PC-9 (cell line): Measurements from ENCODE around the gene SHFL. TPM values are rescaled to one million over a fixed set of nuclear protein-coding genes. Genes with fewer than 3 reads are reported as not detected.

Experiments used
- Bru-seq: library from RNA; stranded (reverse); fragments of 400-500 nt; gene quantifications from one replicate; lab custom pipeline; 2021; lab: Mats Ljungman, UMichigan
- BruChase-seq, 2 experiments: library from RNA; stranded (reverse); fragments of 400-500 nt; gene quantifications; one replicate each; lab custom pipeline; 2021; lab: Mats Ljungman, UMichigan
- BruUV-seq: library from RNA; stranded (reverse); fragments of 400-500 nt; replicated peaks from 2 replicates; lab custom pipeline; 2021; lab: Mats Ljungman, UMichigan
- CTCF ChIA-PET: fragments of 300-600 bp; sonication (Branson Sonifier 250); formaldehyde crosslinking; loops from one replicate; lab custom pipeline; 2022; ENCODE audit warnings: antibody characterized with exemption; lab: Charles Lee
- POLR2A ChIA-PET: fragments of 300-600 bp; sonication (Branson Sonifier 250); formaldehyde crosslinking; loops from one replicate; lab custom pipeline; 2022; ENCODE audit warnings: antibody characterized with exemption; ENCODE audit not compliant: unreplicated experiment; lab: Charles Lee
- DNase-seq, 2 experiments: peaks; one replicate each; pipeline versions ENCODE4 v3.0.0 to v3.0.0-alpha.2; 2015 to 2022; ENCODE audit warnings: mixed read lengths in 1 of 2
- H2AFZ ChIP-seq: fragments of 200-600 bp; sonication (generic); 2 replicates; pipeline ENCODE4 v1.8.1; 2017; ENCODE audit warnings: antibody characterized with exemption
- H3F3A ChIP-seq: fragments of 200-600 bp; sonication (generic); 2 replicates; pipeline ENCODE4 v1.8.1; 2017; ENCODE audit warnings: antibody characterized with exemption, mild to moderate bottlenecking, low read depth; ENCODE audit not compliant: insufficient read depth
- H3K27ac ChIP-seq: fragments of 200-600 bp; sonication (generic); 2 replicates; pipeline ENCODE4 v1.6.1; 2016; ENCODE audit warnings: mixed run types
- H3K27me3 ChIP-seq: fragments of 200-600 bp; sonication (generic); 2 replicates; pipeline ENCODE4 v1.6.1; 2016; ENCODE audit warnings: low read depth, mixed run types; ENCODE audit not compliant: insufficient read depth
- H3K36me3 ChIP-seq: fragments of 200-600 bp; sonication (generic); 2 replicates; pipeline ENCODE4 v1.6.1; 2016; ENCODE audit warnings: low read depth, mixed run types
- H3K4me1 ChIP-seq: fragments of 200-600 bp; sonication (generic); replicated peaks from 2 replicates; pipeline ENCODE4 v1.6.1; 2016; ENCODE audit warnings: mixed run types; ENCODE audit not compliant: insufficient read depth
- H3K4me2 ChIP-seq: fragments of 200-600 bp; sonication (generic); 2 replicates; pipeline ENCODE4 v1.6.1; 2017; ENCODE audit warnings: mixed run types
- H3K4me3 ChIP-seq: fragments of 200-600 bp; sonication (generic); 2 replicates; pipeline ENCODE4 v1.6.1; 2016; ENCODE audit warnings: mixed run types
- H3K79me2 ChIP-seq: fragments of 200-600 bp; sonication (generic); 2 replicates; pipeline ENCODE4 v1.6.1; 2017; ENCODE audit warnings: low read depth, mixed run types
- H3K9me2 ChIP-seq: fragments of 200-600 bp; sonication (generic); 2 replicates; pipeline ENCODE4 v1.8.1; 2017; ENCODE audit warnings: mild to moderate bottlenecking; ENCODE audit not compliant: insufficient read depth
- H3K9me3 ChIP-seq: fragments of 200-600 bp; sonication (generic); 2 replicates; pipeline ENCODE4 v1.8.1; 2016; ENCODE audit warnings: low read depth; ENCODE audit not compliant: insufficient read depth
- H4K20me1 ChIP-seq: fragments of 200-600 bp; sonication (generic); 2 replicates; pipeline ENCODE4 v1.8.1; 2017; ENCODE audit not compliant: insufficient read depth
- EZH2 ChIP-seq: fragments of 200-600 bp; sonication (generic); IDR thresholded peaks from 2 replicates; pipeline ENCODE4 v1.8.0; 2017; ENCODE audit warnings: antibody characterized with exemption, low read depth
- intact Hi-C: fragments of 100-400 bp; cut with micrococcal nuclease; formaldehyde crosslinking; loops from one replicate; pipeline ENCODE4 v1.10.0; 2022; ENCODE audit not compliant: unreplicated experiment
- long read RNA-seq: library from polyadenylated mRNA; stranded (forward); transcript quantifications from one replicate; pipeline ENCODE4 v2.0.0, GENCODE V29; 2022
- total RNA-seq: library from RNA; stranded (reverse); gene quantifications from 2 replicates; pipeline ENCODE4 v1.2.3, GENCODE V29; 2021
- TF ChIP-seq, protein P1 (sequence below): fragments of 200-600 bp; sonication (generic); conservative IDR thresholded peaks from 2 replicates; pipeline ENCODE4 v1.6.1; 2017; ENCODE audit warnings: mixed run types, antibody characterized with exemption, mild to moderate bottlenecking, moderate library complexity

Gene SHFL
- 25.6 and 30.6 TPM in 2 replicates for total RNA-seq
- Bru-seq, nascent RNA, result percentile 43 among the genes with signal in this experiment
- BruChase-seq, experiment 1, labeled RNA remaining after a 2-hour chase, result percentile 57 among the genes with signal in this experiment
- BruChase-seq, experiment 2, labeled RNA remaining after a 6-hour chase, result percentile 66 among the genes with signal in this experiment
- long read RNA-seq, transcript C19orf66-204 (1 exons, 1,655 nt), result minor isoform, 9 of 34 reads
- long read RNA-seq, transcript C19orf66-203 (7 exons, 2,079 nt), result major isoform, 15 of 34 reads
- long read RNA-seq, transcript C19orf66-201 (8 exons, 2,117 nt), result minor isoform, 5 of 34 reads
- long read RNA-seq, partial matches to known transcripts, result 1 of 34 reads
- long read RNA-seq, other reads (novel, unspliced or antisense), result 2 of 34 reads

DNA sequence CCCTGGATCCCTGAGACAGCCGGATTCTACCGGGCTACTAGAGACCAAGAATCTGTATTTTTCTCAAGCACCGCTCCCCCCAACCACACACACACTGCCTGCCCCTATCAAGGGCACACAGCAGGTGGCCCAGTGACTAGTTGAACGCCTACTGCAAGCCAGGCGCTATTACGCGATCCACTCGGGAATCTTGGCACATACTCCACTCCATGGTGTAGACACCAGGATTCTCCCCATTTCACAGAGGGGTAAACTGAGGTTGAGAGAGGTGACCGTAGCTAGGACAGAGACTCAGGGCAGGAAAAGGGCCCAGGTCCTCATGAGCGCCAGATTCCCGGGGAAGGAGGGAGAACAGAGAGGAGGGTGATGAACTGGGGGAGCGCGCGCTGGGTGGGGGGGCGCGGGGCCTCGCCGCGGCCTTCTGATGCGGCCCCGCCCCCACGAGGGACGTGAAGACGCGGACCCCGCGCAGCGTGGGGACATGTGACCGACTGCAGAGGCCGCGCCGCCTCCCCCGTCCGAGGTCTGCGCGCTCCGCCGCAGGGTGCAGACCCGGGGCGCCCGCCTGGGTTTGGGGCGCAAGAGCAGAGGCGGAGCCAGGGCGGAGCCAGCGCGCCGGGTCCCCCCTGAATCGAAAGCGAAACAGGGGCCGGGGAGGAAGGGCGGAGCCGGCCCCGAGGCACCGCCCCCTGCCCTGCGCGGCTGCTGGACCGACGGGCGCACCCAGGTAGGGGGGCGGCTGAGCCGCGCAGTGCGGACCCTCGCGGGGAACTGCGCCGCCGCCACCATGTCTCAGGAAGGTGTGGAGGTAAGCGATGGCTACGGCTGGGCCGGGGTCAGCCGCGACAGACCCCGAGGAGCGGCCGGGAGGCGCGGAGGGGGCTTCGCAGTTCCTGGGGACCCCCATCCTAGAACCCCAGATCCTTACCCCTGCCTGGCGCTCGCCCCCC lies at the start of gene SHFL:
Gene SHFL (plus strand): TSS at position 677 of the 950 bp plus-strand sequence. CDS start 111 bp downstream, at position 788.
- no peaks in the 10 kb centered on the region for H4K20me1 ChIP-seq
- no peaks in the 10 kb centered on the region for H3K4me1 ChIP-seq
- no peak within 1 kb of the TSS for H3K27ac ChIP-seq
- peak; percentile 46 to 78 for DNase-seq
- ChIA-PET CTCF (no interaction called here), POLR2A (no interaction called here)
- H2AFZ ChIP-seq, result peak within 1 kb of the TSS; percentile 100
- intact Hi-C loops, result no loop called here
- no peaks in the 10 kb centered on the region for H3K36me3 ChIP-seq
- BruUV-seq, result no TSS peak
- peak within 1 kb of the TSS; percentile 99 for H3K4me2 ChIP-seq
- TF ChIP-seq, protein P1, sequence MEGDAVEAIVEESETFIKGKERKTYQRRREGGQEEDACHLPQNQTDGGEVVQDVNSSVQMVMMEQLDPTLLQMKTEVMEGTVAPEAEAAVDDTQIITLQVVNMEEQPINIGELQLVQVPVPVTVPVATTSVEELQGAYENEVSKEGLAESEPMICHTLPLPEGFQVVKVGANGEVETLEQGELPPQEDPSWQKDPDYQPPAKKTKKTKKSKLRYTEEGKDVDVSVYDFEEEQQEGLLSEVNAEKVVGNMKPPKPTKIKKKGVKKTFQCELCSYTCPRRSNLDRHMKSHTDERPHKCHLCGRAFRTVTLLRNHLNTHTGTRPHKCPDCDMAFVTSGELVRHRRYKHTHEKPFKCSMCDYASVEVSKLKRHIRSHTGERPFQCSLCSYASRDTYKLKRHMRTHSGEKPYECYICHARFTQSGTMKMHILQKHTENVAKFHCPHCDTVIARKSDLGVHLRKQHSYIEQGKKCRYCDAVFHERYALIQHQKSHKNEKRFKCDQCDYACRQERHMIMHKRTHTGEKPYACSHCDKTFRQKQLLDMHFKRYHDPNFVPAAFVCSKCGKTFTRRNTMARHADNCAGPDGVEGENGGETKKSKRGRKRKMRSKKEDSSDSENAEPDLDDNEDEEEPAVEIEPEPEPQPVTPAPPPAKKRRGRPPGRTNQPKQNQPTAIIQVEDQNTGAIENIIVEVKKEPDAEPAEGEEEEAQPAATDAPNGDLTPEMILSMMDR, result no peak
- TF ChIP-seq EZH2, result no peak
- no peaks in the 10 kb centered on the region for H3K9me3 ChIP-seq
- no peaks in the 10 kb centered on the region for H3K79me2 ChIP-seq
- no peaks in the 10 kb centered on the region for H3K9me2 ChIP-seq
- peaks cover 30% of the 10 kb centered on the region; the same call in 1 of the 2 replicates for H3F3A ChIP-seq
- H3K27me3 ChIP-seq, result no peaks in the 10 kb centered on the region
- H3K4me3 ChIP-seq, result peak within 1 kb of the TSS; percentile 97

DNA sequence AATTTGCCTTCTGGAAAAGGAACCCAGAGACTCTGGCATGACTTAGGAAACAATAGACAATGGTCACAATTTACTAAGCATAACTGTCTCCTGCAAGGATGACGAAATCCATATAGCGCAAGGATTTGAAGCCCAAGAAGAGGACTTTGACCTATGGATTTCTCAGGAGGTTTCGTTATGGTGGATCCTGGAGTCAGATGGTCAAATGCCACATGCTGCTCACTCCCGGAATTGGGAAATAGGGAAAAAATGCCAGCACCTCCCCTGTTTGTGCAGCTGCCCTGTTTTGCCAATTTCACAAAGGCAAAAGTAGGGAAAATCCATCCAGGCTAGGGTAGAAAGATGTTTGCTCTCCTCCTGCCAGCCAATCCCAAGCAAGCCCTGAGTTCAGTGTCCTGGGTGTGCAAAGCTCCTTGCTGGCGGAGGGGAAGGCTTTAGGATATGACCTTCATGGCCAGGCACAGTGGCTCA lies 49.5 kb upstream of the SHFL start:
- H3K27ac ChIP-seq, result no peak overlapping the region
- no peak for DNase-seq
- no peak overlapping the region for H2AFZ ChIP-seq
- H3K9me3 ChIP-seq, result no peaks in the 10 kb centered on the region
- POLR2A ChIA-PET, result no interaction called here
- TF ChIP-seq, protein P1, result no peak
- TF ChIP-seq EZH2, result no peak
- H3K36me3 ChIP-seq, result no peaks in the 10 kb centered on the region
- H3K4me2 ChIP-seq, result no peak overlapping the region
- no peaks in the 10 kb centered on the region for H3F3A ChIP-seq
- intact Hi-C loops, result no loop called here
- H3K4me3 ChIP-seq, result no peak overlapping the region
- peaks cover 96% of the 10 kb centered on the region for H3K27me3 ChIP-seq
- H3K4me1 ChIP-seq, result no peaks in the 10 kb centered on the region
- no peaks in the 10 kb centered on the region for H3K79me2 ChIP-seq
- H3K9me2 ChIP-seq, result no peaks in the 10 kb centered on the region
- CTCF ChIA-PET, result no interaction called here
- no TSS peak for BruUV-seq
- no peaks in the 10 kb centered on the region for H4K20me1 ChIP-seq

DNA sequence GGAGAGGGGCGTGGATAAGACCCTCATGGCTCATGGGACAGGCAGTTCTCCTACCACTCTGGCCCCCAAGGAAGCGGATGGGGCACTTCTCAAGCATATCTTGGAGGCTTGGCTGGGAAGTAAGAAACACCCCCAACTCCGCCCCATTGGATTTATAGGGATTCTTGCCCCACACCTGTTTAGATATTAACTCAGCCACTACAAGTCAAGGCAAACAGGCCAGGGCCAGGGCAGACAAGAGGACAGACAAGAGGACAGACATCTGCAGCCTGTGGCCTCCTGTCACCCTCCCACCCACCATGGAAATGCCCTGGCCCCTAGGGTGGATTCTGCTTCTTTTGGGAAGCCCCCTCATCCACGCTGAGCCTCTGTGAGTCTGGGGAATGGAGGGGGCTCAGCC lies 48.8 kb upstream of the SHFL start:
- H4K20me1 ChIP-seq, result no peaks in the 10 kb centered on the region
- H3K79me2 ChIP-seq, result no peaks in the 10 kb centered on the region
- ChIA-PET CTCF (no interaction called here), POLR2A (interaction anchor here (0.5 to 0.7 kb wide), 2 partner anchors 9 to 10 kb away, joined by 3 to 5 read pairs; no protein-coding TSS in a partner anchor)
- H3K27ac ChIP-seq, result no peak overlapping the region
- intact Hi-C loops, result no loop called here
- no peaks in the 10 kb centered on the region for H3F3A ChIP-seq
- peaks cover 89% of the 10 kb centered on the region for H3K27me3 ChIP-seq
- H3K4me1 ChIP-seq, result no peaks in the 10 kb centered on the region
- BruUV-seq, result no TSS peak
- no peaks in the 10 kb centered on the region for H3K36me3 ChIP-seq
- H3K9me2 ChIP-seq, result no peaks in the 10 kb centered on the region
- no peak for DNase-seq
- H3K4me2 ChIP-seq, result no peak overlapping the region
- no peak overlapping the region for H2AFZ ChIP-seq
- no peak overlapping the region for H3K4me3 ChIP-seq
- H3K9me3 ChIP-seq, result no peaks in the 10 kb centered on the region
- TF ChIP-seq EZH2, result no peak
- TF ChIP-seq, protein P1, result no peak
